Common myeloid progenitor, CD34-positive (primary cell): ENCODE results near the gene ICAM2.
"Not testable (repeated sequence)": the region's sequence is repeated elsewhere in the genome, so short reads cannot be mapped to it uniquely, and the experiment has no call there.

ENCODE experiments used
- CTCF ChIA-PET: fragments of 350-600 bp; sonication (Branson Sonifier 250); formaldehyde crosslinking; loops from one replicate; lab custom pipeline; 2021; ENCODE audit warnings: antibody characterized with exemption; lab: Charles Lee
- POLR2A ChIA-PET: fragments of 350-600 bp; sonication (Branson Sonifier 250); formaldehyde crosslinking; loops from one replicate; lab custom pipeline; 2021; ENCODE audit warnings: antibody characterized with exemption; lab: Charles Lee
- DNase-seq, 3 donors: peaks; one replicate each; pipeline versions ENCODE4 v3.0.0 to v3.0.0-alpha.2; 2013
- H3K27ac ChIP-seq, 2 experiments: 1 replicate in 1 of 2; 2 replicates in 1 of 2; pipeline ENCODE4 v1.7.0; 2013; ENCODE audit warnings: inconsistent platforms in 2 of 2, low read length in 2 of 2, mild to moderate bottlenecking in 2 of 2, low read depth in 1 of 2, moderate library complexity in 1 of 2; ENCODE audit not compliant: severe bottlenecking in 2 of 2, insufficient read depth in 1 of 2, poor library complexity in 1 of 2
- H3K27me3 ChIP-seq, 5 experiments: replicated peaks in 2 of 5; 1 replicate in 3 of 5; 2 replicates in 2 of 5; pipeline versions ENCODE4 v1.6.1 to v1.7.0; 2013; ENCODE audit warnings: low read length in 4 of 5, mild to moderate bottlenecking in 2 of 5, moderate library complexity in 2 of 5, inconsistent platforms in 1 of 5; ENCODE audit not compliant: insufficient read depth in 5 of 5, control insufficient read depth in 4 of 5
- H3K36me3 ChIP-seq, 4 experiments: 1 replicate in 2 of 4; 2 replicates in 2 of 4; pipeline versions ENCODE4 v1.6.1 to v1.7.0; 2013; ENCODE audit warnings: low read length in 3 of 4, control low read depth in 1 of 4, mild to moderate bottlenecking in 1 of 4; ENCODE audit not compliant: control insufficient read depth in 4 of 4, insufficient read depth in 4 of 4
- H3K4me1 ChIP-seq, 4 experiments: 1 replicate in 3 of 4; 2 replicates in 1 of 4; pipeline versions ENCODE4 v1.6.1 to v1.7.1; 2013; ENCODE audit warnings: low read length in 3 of 4, mild to moderate bottlenecking in 3 of 4, control low read depth in 1 of 4, inconsistent platforms in 1 of 4, moderate library complexity in 1 of 4; ENCODE audit not compliant: control insufficient read depth in 4 of 4, insufficient read depth in 4 of 4; ENCODE audit errors: control extremely low read depth in 1 of 4
- H3K4me3 ChIP-seq, 7 experiments: 1 replicate in 4 of 7; 2 replicates in 3 of 7; pipeline versions ENCODE4 v1.5.1 to v1.7.0; 2013; ENCODE audit warnings: mild to moderate bottlenecking in 7 of 7, low read length in 6 of 7, moderate library complexity in 6 of 7, inconsistent platforms in 2 of 7, low read depth in 2 of 7, control low read depth in 1 of 7; ENCODE audit not compliant: insufficient read depth in 4 of 7, control insufficient read depth in 1 of 7; ENCODE audit errors: extremely low read depth in 1 of 7
- H3K9me3 ChIP-seq, 5 experiments: 1 replicate in 4 of 5; 2 replicates in 1 of 5; pipeline versions ENCODE4 v1.6.1 to v1.7.1; 2013; ENCODE audit warnings: low read length in 4 of 5, mild to moderate bottlenecking in 2 of 5, inconsistent platforms in 1 of 5, low read depth in 1 of 5, moderate library complexity in 1 of 5; ENCODE audit not compliant: control insufficient read depth in 4 of 5, insufficient read depth in 2 of 5; ENCODE audit errors: control extremely low read depth in 1 of 5
- WGBS: methylation state at CpG from one replicate; pipeline ENCODE4 v1.1.5; 2013; ENCODE audit not compliant: insufficient coverage; 5-methylcytosine and 5-hydroxymethylcytosine counted together

ICAM2 gene

DNA sequence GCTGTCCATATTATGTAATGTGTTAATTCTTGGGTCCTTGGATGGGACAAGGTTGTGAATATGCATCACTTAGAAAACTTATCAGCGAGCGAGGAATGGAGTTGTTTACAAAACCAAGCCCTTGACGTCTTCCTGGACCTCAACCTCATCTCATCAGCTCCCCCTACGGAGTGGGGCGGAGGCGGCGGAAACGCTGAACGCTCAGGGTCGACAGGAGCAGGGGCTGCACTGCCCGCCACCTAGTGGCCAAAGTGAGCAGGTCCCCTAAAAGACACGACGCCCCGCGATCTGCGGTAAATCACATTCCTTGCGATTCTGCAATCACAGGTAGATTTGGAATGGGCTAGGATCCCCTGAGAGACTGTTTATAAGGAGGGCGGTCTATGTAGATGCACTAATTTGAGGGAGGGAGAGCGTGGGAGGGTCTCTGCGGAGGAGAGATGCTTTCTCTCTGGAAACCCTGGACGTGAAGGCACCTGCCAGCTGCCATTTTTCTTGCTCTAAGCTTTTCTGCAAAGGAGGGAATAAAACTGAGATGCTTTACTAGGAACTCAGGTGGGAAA lies 5.4 kb upstream of the ICAM2 start:
- WGBS = under 1% methylated on average over 21 of the region's 21 CpGs
- H3K27ac ChIP-seq = peak overlapping the region; percentile 65 to 99
- H3K9me3 ChIP-seq = no peaks in the 10 kb centered on the region
- H3K4me1 ChIP-seq = peaks cover 9 to 52% (median 44%) of the 10 kb centered on the region in 4 experiments
- POLR2A ChIA-PET = interaction anchor here (0.5 to 2.2 kb wide), 7 partner anchors 9 to 393 kb away, joined by 3 to 9 read pairs (median 4); partner anchors contain the start of gene PRR29
- DNase-seq = peak; percentile 95 to 97 (median 97)
- H3K36me3 ChIP-seq = no peaks in the 10 kb centered on the region
- H3K27me3 ChIP-seq = no peaks in the 10 kb centered on the region
- peak overlapping the region in 6 of 7 experiments; percentile 4 to 77 (median 46) for H3K4me3 ChIP-seq
- CTCF ChIA-PET = interaction anchor here (0.7 to 12.4 kb wide), 30 partner anchors 9 to 210 kb away, joined by 3 to 230 read pairs (median 8); partner anchors contain the start of genes CD79B, CSHL1, ERN1 and GH1

DNA sequence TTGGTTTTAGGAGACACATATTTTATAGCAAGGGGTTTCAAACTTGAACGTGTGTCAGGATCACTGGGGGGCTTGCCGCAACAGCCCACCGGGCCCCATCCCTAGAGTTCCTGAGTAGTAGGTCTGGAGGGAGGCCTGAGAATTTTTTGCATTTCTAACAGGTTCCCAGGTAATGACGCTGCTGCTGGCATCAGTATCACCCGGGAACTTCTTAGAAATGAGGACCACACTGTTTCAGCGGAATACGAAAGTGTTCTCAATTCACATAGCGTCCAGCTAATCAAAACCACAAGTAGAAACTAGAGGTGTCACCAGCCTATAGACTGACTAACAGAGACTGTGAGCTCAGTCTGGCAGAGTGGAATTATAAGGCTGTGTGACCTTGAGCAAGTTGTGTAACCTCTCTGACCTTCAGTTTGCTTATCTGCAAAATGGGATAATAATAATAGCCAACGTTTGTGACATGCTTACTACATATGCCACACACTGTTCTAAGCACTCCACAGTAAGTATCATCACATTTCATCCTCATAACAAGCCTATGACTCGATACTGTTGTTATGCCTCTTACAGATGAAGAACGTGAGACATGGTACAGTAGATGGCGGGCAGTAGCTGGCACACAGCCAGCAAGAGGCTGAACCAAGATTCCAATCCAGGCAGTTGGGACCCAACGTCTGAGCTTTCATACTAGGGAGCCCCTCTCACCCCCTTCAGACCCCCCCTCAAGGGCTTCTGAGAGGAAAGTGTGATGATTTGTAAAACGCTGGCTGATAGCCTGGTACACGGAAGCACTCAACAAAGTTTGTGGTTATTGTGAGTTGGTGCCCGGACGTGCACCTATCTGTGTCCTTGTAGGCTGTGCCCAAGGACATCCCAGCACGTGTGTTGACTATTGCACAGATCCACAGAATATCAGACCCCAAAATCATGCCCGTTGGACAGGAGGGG lies 4.6 kb upstream of the ICAM2 start:
- Histone ChIP-seq H3K27me3 (no peaks in the 10 kb centered on the region), H3K36me3 (no peaks in the 10 kb centered on the region), H3K4me1 (peaks cover 9 to 57% (median 50%) of the 10 kb centered on the region in 4 experiments), H3K9me3 (no peaks in the 10 kb centered on the region), H3K4me3 (peak overlapping the region in 4 of 7 experiments; percentile 4 to 77 (median 40)), H3K27ac (peak overlapping the region; percentile 65 to 99)
- 76% methylated on average over 8 of the region's 19 CpGs for WGBS
- CTCF ChIA-PET = interaction anchor here (0.7 to 12.4 kb wide), 26 partner anchors 8 to 210 kb away, joined by 3 to 230 read pairs (median 8); partner anchors contain the start of genes CD79B, CSHL1, ERN1 and GH1
- POLR2A ChIA-PET = interaction anchor here (0.6 to 2.2 kb wide), 6 partner anchors 8 to 104 kb away, joined by 3 to 9 read pairs (median 4); partner anchors contain the start of gene PRR29
- DNase-seq = peak in 2 of 3 donors; percentile 57 to 76

DNA sequence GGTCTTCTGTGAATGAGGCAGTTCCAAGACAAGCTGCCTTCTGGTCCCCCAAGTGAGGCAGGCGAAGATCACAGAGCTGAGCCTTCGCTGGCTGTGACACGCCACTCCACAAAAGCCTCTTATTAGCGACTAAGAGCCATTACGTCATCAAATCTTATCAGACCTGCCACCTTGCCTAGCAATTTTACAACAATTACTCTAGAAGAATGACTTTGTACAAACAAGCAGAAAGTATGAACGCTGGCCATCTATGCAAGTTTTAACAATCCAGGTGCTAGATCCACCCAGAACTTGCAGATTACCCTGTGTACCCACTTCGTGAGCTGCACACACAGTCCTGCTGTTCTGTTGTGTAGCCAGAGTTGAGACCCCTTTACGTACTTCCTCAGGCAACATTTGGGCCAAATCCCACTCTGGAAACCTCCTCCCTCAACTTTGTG lies 3.8 kb upstream of the ICAM2 start:
- DNase-seq = peak; percentile 93 to 98 (median 96)
- peak overlapping the region in 1 of 7 experiments; percentile 45 for H3K4me3 ChIP-seq
- no peaks in the 10 kb centered on the region for H3K9me3 ChIP-seq
- POLR2A ChIA-PET = interaction anchor here (0.8 to 2.2 kb wide), 3 partner anchors 8 to 23 kb away, joined by 3 to 9 read pairs (median 3); no protein-coding TSS in a partner anchor
- WGBS = 38% methylated on average over 7 of the region's 8 CpGs
- H3K36me3 ChIP-seq = no peaks in the 10 kb centered on the region
- CTCF ChIA-PET = interaction anchor here (1.0 to 12.4 kb wide), 14 partner anchors 7 to 122 kb away, joined by 4 to 230 read pairs (median 21); partner anchors contain the start of genes ERN1, GH1 and PRR29
- H3K27me3 ChIP-seq = no peaks in the 10 kb centered on the region
- H3K4me1 ChIP-seq = peaks cover 13 to 65% (median 58%) of the 10 kb centered on the region in 4 experiments
- peak overlapping the region; percentile 65 to 99 for H3K27ac ChIP-seq

DNA sequence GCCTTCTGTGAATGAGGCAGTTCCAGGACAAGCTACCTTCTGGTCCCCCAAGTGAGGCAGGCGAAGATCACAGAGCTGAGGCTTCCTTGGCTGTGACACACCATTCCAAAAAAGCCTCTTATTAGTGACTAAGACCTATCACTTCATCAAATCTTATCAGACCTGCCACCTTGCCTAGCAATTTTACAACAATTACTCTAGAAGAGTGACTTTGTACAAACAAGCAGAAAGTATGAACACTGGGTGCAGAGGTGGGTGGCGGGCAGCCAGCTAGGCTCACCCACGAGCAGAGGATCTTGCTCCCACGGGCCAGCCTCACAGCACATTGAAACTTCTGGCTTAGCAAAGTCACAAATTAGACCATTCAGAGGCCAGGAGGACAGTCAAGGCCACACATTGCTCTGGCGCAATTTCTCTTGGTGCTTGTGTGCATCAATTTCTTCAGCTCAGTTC lies 2.2 kb upstream of the ICAM2 start:
- Histone ChIP-seq H3K27ac (peak overlapping the region; percentile 65 to 99), H3K9me3 (no peaks in the 10 kb centered on the region), H3K4me3 (no peak overlapping the region), H3K4me1 (peaks cover 20 to 80% (median 70%) of the 10 kb centered on the region in 4 experiments), H3K36me3 (no peaks in the 10 kb centered on the region), H3K27me3 (no peaks in the 10 kb centered on the region)
- ChIA-PET CTCF (interaction anchor here (0.6 to 12.1 kb wide), 11 partner anchors 13 to 133 kb away, joined by 3 to 230 read pairs (median 3); partner anchors contain the start of genes GH1 and PRR29), POLR2A (interaction anchor here (0.6 to 1.2 kb wide), 5 partner anchors 16 to 30 kb away, joined by 3 to 6 read pairs (median 4); no protein-coding TSS in a partner anchor)
- 45% methylated on average over 4 of the region's 5 CpGs for WGBS
- DNase-seq = peak; percentile 69 to 94 (median 88)

DNA sequence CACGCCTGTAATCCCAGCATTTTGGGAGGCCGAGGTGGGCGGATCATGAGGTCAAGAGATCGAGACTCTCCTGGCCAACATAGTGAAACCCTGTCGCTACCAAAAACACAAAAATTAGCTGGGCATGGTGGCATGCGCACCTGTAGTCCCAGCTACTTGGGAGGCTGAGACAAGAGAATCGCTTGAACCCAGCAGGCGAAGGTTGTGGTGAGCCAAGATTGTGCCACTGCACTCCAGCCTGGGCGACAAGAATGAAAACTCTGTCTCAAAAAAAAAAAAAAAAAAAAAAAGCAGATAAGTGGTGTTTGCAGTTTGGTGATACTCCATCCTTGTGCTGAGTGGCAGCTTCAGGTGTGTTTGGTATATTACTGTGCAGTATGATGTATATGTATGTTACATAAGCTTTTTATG lies 877 bp downstream of the ICAM2 start:
- WGBS = 67% methylated on average over 6 of the region's 9 CpGs
- POLR2A ChIA-PET = interaction anchor here (0.6 to 2.0 kb wide), 10 partner anchors 9 to 277 kb away, joined by 3 to 31 read pairs (median 6); partner anchors contain the start of genes ERN1 and PRR29
- H3K36me3 ChIP-seq, DNase-seq, H3K27me3 ChIP-seq, H3K9me3 ChIP-seq: not testable (repeated sequence)
- peak overlapping the region; percentile 3 to 76 (median 72) for H3K4me3 ChIP-seq
- H3K4me1 ChIP-seq = peaks cover 35 to 94% (median 79%) of the 10 kb centered on the region in 4 experiments
- peak overlapping the region; percentile 96 to 99 for H3K27ac ChIP-seq
- CTCF ChIA-PET = interaction anchor here (0.8 to 12.1 kb wide), 9 partner anchors 9 to 114 kb away, joined by 3 to 230 read pairs (median 6); partner anchors contain the start of gene PRR29

DNA sequence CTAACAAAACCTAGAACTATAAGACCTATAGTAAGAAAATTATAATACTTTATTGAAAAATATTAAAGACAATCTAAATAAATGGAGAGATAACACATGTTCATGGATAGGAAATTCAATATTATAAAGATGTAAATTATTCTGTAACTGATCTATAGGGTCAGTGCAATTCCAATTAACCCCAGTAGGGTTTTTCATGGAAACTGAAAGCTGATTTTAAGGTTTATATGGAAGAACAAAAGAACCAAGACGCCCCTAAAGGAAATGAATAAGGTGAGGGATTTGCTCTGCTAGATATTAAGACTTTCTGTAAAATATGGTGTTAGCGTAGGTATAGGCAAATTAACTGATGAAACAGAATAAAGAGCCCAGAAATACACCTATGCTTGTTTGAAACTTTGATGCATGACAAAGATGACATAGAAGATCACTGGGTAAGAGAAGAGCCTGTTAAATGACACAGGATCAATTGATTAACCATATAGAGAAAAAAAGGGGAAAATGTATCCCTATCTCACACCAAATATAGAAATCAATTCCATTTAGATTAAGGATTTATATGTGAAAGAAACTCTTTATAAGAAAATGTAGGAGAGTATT lies 3.0 kb downstream of the ICAM2 start:
- peaks cover 34 to 80% (median 63%) of the 10 kb centered on the region in 4 experiments for H3K4me1 ChIP-seq
- H3K9me3 ChIP-seq = no peaks in the 10 kb centered on the region
- H3K27ac ChIP-seq = peak overlapping the region; percentile 96 to 99
- CTCF ChIA-PET = interaction anchor here (0.9 to 3.1 kb wide), 14 partner anchors 10 to 128 kb away, joined by 3 to 53 read pairs (median 4); partner anchors contain the start of genes CD79B and PRR29
- DNase-seq = no peak
- H3K36me3 ChIP-seq = peaks cover 0 to 3% (median 0%) of the 10 kb centered on the region in 4 experiments
- 73% methylated on average over 2 of the region's 2 CpGs for WGBS
- H3K4me3 ChIP-seq = peak overlapping the region in 3 of 7 experiments; percentile 3 to 65 (median 15)
- no peaks in the 10 kb centered on the region for H3K27me3 ChIP-seq
- POLR2A ChIA-PET = interaction anchor here (1.0 to 1.3 kb wide), 3 partner anchors 8 to 32 kb away, joined by 4 to 9 read pairs (median 5); no protein-coding TSS in a partner anchor
